ENCODE results near the gene ZNF101.

DNA sequence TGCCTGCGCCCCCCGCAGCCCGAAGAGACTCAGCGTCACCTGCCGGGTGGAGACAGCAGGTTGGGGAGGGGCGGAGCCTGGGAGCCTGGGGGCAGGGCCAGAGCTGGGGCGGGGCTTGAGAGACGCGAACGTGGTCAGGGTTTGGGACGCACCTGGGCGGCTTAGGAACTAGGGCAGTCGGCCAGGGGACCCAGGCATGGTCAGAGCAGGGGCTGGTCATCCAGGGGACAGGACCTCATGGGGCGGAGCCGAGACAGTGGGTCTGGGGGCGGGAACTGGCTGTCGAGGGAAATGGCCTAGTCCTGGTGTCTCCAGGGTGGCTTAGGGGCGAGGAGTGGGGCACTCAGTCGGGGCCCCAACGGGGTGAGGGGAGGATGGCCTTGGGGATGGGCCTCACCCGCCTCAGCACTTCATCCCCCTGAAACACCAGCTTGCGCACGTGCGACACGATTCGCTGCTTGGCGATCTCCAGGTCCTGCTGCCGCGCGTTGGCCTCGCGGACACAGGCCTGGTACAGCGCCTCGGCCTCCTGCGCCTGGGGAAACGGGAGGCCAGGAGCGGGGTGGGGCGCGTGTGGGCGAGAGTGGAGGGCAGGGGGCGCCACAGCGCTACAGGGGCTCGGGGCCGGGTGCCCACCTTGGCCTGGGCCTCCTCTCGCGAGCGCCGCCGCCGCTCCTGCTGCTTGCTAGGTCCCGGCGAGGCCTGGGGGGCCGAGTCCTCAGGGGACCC, 31.0 kb upstream of the ZNF101 start:
- no peak for TF ChIP-seq CTCF (conservative IDR thresholded peaks at IDR 0.05 in 1 of 2, IDR thresholded peaks at IDR 0.05 in 1 of 2; ENCODE audit: low read depth in 1 of 2, low read length in 2 of 2)
- no peak for TF ChIP-seq EZH2 (IDR thresholded peaks at IDR 0.05; ENCODE audit: low read length, missing control alignments)

Measured in fibroblast of lung (primary cell).